WTC11 (cell line): ENCODE measurements around the gene NKAIN2. TPM values are rescaled to one million over a fixed set of nuclear protein-coding genes. Genes with fewer than 3 reads are reported as not detected.

Experiments used
- ATAC-seq: fragments of 200-7000 bp; cut with Tn5 transposase; 2 replicates; pipeline ENCODE4 v1.10.0; 2021; ENCODE audit warnings: mild to moderate bottlenecking, moderate library complexity
- CTCF ChIA-PET: fragments of 300-600 bp; sonication (Branson Sonifier 250); formaldehyde crosslinking; loops from one replicate; lab custom pipeline; 2021; ENCODE audit warnings: antibody characterized with exemption; lab: Charles Lee
- POLR2A ChIA-PET: fragments of 350-600 bp; sonication (Branson Sonifier 250); formaldehyde crosslinking; loops from one replicate; lab custom pipeline; 2021; ENCODE audit warnings: antibody characterized with exemption; lab: Charles Lee
- DNase-seq: peaks from one replicate; pipeline ENCODE4 v3.0.0; 2021; ENCODE audit warnings: low spot score
- H3K27ac Mint-ChIP-seq: 2 replicates; pipeline ENCODE4 v1.8.0; 2021; ENCODE audit warnings: mixed read lengths
- H3K27me3 Mint-ChIP-seq: 2 replicates; pipeline ENCODE4 v1.8.0; 2021; ENCODE audit warnings: low read depth, mild to moderate bottlenecking, moderate library complexity, mixed read lengths
- H3K36me3 Mint-ChIP-seq: 2 replicates; pipeline ENCODE4 v1.8.0; 2021; ENCODE audit warnings: mixed read lengths
- H3K4me1 Mint-ChIP-seq: 2 replicates; pipeline ENCODE4 v1.8.0; 2022; ENCODE audit warnings: mixed read lengths
- H3K4me3 Mint-ChIP-seq: 2 replicates; pipeline ENCODE4 v1.8.0; 2021; ENCODE audit warnings: mild to moderate bottlenecking, moderate library complexity, mixed read lengths
- H3K9me3 Mint-ChIP-seq: 2 replicates; pipeline ENCODE4 v1.8.0; 2021; ENCODE audit warnings: mixed read lengths
- CREB1 ChIP-seq: sonication (generic); formaldehyde crosslinking; IDR thresholded peaks from 2 replicates; pipeline ENCODE4 v1.8.0; 2023; ENCODE audit warnings: mild to moderate bottlenecking, missing genetic modification reagents
- FOXK1 ChIP-seq: sonication (generic); formaldehyde crosslinking; IDR thresholded peaks from 2 replicates; pipeline ENCODE4 v1.8.0; 2022; ENCODE audit warnings: mild to moderate bottlenecking, moderate library complexity, missing genetic modification reagents
- IRF2 ChIP-seq: sonication (generic); formaldehyde crosslinking; IDR thresholded peaks from 2 replicates; pipeline ENCODE4 v1.8.0; 2022; ENCODE audit warnings: low read depth, missing genetic modification reagents, borderline replicate concordance
- KAT7 ChIP-seq: sonication (generic); formaldehyde crosslinking; IDR thresholded peaks from 2 replicates; pipeline ENCODE4 v1.8.1; 2023; ENCODE audit warnings: missing genetic modification reagents, mild to moderate bottlenecking, borderline replicate concordance
- MYBL2 ChIP-seq: sonication (generic); formaldehyde crosslinking; IDR thresholded peaks from 2 replicates; pipeline ENCODE4 v1.8.1; 2023; ENCODE audit warnings: mild to moderate bottlenecking, moderate library complexity, missing genetic modification reagents
- NFATC4 ChIP-seq: fragments of 250-450 bp; sonication (Bioruptor Pico); IDR thresholded peaks from 2 replicates; pipeline ENCODE4 v1.9.0; 2021; ENCODE audit warnings: mild to moderate bottlenecking
- NFYB ChIP-seq: sonication (generic); formaldehyde crosslinking; conservative IDR thresholded peaks from 2 replicates; pipeline ENCODE4 v1.8.0; 2022; ENCODE audit warnings: low read depth, missing genetic modification reagents
- PRRX2 ChIP-seq: fragments of 250-450 bp; sonication (Bioruptor Pico); IDR thresholded peaks from 2 replicates; pipeline ENCODE4 v1.8.0; 2021; ENCODE audit warnings: mild to moderate bottlenecking
- TP53 ChIP-seq: sonication (generic); formaldehyde crosslinking; IDR thresholded peaks from 2 replicates; pipeline ENCODE4 v1.8.1; 2023; ENCODE audit warnings: mild to moderate bottlenecking, missing genetic modification reagents
- total RNA-seq: library from RNA; stranded (reverse); gene quantifications from 3 replicates; pipeline ENCODE4 v1.2.3, GENCODE V29; 2021
- TF ChIP-seq, protein P1 (sequence below): fragments of 250-450 bp; sonication (Bioruptor Pico); IDR thresholded peaks from 2 replicates; pipeline ENCODE4 v1.9.0; 2021; ENCODE audit warnings: mild to moderate bottlenecking
- TF ChIP-seq, protein P2 (sequence below): fragments of 250-450 bp; sonication (Bioruptor Pico); conservative IDR thresholded peaks from 2 replicates; pipeline ENCODE4 v1.9.0; 2021; ENCODE audit warnings: mild to moderate bottlenecking
- TF ChIP-seq, protein P3 (sequence below): fragments of 250-450 bp; sonication (Bioruptor Pico); IDR thresholded peaks from 2 replicates; pipeline ENCODE4 v1.9.0; 2021; ENCODE audit warnings: mild to moderate bottlenecking
- TF ChIP-seq, protein P4 (sequence below): sonication (generic); formaldehyde crosslinking; IDR thresholded peaks from 2 replicates; pipeline ENCODE4 v1.8.1; 2022; ENCODE audit warnings: mild to moderate bottlenecking, moderate library complexity, missing genetic modification reagents
- TF ChIP-seq, protein P5 (sequence below): sonication (generic); formaldehyde crosslinking; conservative IDR thresholded peaks from 2 replicates; pipeline ENCODE4 v1.8.1; 2023; ENCODE audit warnings: mild to moderate bottlenecking, low read depth, missing genetic modification reagents, moderate library complexity
- TF ChIP-seq, protein P6 (sequence below): sonication (generic); formaldehyde crosslinking; IDR thresholded peaks from 2 replicates; pipeline ENCODE4 v1.8.1; 2023; ENCODE audit warnings: mild to moderate bottlenecking, missing genetic modification reagents
- TF ChIP-seq, protein P7 (sequence below): fragments of 250-450 bp; sonication (Bioruptor Pico); IDR thresholded peaks from 2 replicates; pipeline ENCODE4 v2.1.2; 2022; ENCODE audit warnings: mild to moderate bottlenecking, moderate library complexity

The NKAIN2 gene
- total RNA-seq, 1 experiment from 2014 or later, result 0.33 TPM

DNA sequence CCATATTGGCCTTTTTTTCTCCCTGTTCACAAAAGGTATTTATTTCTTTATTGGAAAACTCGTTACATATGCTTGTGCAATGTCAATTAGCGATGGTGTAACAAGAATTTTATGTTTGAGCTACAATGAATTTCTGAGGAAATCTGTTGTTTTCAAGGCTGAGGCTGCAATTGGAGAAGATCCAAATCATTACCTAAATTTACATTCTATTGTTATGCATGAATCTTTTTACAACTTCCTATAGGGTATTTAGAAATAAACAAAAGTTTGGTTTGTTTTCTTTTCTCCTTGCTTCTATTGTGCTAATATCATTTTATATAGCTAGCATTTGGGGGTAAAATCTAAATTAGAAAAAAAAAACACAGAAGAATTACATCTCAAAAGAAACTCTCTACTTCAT is 34.7 kb upstream of the NKAIN2 start (continued):
- TF ChIP-seq, protein P1, sequence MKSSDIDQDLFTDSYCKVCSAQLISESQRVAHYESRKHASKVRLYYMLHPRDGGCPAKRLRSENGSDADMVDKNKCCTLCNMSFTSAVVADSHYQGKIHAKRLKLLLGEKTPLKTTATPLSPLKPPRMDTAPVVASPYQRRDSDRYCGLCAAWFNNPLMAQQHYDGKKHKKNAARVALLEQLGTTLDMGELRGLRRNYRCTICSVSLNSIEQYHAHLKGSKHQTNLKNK (CRISPR knock-in tag), result no peak
- TF ChIP-seq, protein P2, sequence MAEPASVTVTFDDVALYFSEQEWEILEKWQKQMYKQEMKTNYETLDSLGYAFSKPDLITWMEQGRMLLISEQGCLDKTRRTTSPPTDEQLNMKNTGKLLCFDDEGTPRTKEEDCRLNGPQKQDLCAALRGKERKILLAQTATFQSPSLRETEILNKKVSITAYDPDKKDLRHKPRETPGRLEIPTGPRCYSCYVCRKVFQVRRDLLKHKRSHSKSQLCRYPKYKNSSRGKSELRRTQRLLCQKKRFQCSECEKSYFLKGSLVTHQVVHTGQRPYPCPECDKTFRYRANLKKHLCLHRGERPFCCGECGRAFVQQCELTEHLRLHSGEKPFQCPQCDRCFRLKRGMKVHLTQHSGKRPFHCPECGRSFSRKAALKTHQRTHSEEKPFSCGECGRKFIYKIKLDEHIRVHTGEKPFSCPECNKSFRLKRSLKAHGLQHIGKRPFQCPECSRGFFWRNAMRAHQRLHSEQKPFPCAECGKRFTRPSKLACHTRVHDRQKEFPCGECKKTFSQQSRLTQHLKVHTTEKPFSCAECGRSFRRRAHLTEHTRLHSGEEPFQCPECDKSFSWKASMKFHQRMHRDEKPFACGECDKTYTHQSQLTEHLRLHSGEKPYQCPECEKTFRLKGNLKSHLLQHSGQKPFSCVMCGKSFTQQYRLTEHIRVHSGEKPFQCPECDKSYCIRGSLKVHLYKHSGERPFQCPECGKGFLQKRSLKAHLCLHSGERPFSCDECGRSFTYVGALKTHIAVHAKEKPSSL (CRISPR knock-in tag), result no peak
- TF ChIP-seq, protein P3, sequence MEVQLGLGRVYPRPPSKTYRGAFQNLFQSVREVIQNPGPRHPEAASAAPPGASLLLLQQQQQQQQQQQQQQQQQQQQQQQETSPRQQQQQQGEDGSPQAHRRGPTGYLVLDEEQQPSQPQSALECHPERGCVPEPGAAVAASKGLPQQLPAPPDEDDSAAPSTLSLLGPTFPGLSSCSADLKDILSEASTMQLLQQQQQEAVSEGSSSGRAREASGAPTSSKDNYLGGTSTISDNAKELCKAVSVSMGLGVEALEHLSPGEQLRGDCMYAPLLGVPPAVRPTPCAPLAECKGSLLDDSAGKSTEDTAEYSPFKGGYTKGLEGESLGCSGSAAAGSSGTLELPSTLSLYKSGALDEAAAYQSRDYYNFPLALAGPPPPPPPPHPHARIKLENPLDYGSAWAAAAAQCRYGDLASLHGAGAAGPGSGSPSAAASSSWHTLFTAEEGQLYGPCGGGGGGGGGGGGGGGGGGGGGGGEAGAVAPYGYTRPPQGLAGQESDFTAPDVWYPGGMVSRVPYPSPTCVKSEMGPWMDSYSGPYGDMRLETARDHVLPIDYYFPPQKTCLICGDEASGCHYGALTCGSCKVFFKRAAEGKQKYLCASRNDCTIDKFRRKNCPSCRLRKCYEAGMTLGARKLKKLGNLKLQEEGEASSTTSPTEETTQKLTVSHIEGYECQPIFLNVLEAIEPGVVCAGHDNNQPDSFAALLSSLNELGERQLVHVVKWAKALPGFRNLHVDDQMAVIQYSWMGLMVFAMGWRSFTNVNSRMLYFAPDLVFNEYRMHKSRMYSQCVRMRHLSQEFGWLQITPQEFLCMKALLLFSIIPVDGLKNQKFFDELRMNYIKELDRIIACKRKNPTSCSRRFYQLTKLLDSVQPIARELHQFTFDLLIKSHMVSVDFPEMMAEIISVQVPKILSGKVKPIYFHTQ (CRISPR knock-in tag), result no peak
- TF ChIP-seq, protein P4, sequence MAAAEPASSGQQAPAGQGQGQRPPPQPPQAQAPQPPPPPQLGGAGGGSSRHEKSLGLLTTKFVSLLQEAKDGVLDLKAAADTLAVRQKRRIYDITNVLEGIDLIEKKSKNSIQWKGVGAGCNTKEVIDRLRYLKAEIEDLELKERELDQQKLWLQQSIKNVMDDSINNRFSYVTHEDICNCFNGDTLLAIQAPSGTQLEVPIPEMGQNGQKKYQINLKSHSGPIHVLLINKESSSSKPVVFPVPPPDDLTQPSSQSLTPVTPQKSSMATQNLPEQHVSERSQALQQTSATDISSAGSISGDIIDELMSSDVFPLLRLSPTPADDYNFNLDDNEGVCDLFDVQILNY (CRISPR knock-in tag), result no peak
- TF ChIP-seq MYBL2 (CRISPR knock-in tag) (no peak), NFATC4 (CRISPR knock-in tag) (no peak), TP53 (CRISPR knock-in tag) (no peak), NFYB (CRISPR knock-in tag) (no peak)
- TF ChIP-seq, protein P5, sequence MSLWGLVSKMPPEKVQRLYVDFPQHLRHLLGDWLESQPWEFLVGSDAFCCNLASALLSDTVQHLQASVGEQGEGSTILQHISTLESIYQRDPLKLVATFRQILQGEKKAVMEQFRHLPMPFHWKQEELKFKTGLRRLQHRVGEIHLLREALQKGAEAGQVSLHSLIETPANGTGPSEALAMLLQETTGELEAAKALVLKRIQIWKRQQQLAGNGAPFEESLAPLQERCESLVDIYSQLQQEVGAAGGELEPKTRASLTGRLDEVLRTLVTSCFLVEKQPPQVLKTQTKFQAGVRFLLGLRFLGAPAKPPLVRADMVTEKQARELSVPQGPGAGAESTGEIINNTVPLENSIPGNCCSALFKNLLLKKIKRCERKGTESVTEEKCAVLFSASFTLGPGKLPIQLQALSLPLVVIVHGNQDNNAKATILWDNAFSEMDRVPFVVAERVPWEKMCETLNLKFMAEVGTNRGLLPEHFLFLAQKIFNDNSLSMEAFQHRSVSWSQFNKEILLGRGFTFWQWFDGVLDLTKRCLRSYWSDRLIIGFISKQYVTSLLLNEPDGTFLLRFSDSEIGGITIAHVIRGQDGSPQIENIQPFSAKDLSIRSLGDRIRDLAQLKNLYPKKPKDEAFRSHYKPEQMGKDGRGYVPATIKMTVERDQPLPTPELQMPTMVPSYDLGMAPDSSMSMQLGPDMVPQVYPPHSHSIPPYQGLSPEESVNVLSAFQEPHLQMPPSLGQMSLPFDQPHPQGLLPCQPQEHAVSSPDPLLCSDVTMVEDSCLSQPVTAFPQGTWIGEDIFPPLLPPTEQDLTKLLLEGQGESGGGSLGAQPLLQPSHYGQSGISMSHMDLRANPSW, result no peak
- TF ChIP-seq, protein P6, sequence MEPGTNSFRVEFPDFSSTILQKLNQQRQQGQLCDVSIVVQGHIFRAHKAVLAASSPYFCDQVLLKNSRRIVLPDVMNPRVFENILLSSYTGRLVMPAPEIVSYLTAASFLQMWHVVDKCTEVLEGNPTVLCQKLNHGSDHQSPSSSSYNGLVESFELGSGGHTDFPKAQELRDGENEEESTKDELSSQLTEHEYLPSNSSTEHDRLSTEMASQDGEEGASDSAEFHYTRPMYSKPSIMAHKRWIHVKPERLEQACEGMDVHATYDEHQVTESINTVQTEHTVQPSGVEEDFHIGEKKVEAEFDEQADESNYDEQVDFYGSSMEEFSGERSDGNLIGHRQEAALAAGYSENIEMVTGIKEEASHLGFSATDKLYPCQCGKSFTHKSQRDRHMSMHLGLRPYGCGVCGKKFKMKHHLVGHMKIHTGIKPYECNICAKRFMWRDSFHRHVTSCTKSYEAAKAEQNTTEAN, result no peak
- TF ChIP-seq, all 79 proteins: peak for 0

DNA sequence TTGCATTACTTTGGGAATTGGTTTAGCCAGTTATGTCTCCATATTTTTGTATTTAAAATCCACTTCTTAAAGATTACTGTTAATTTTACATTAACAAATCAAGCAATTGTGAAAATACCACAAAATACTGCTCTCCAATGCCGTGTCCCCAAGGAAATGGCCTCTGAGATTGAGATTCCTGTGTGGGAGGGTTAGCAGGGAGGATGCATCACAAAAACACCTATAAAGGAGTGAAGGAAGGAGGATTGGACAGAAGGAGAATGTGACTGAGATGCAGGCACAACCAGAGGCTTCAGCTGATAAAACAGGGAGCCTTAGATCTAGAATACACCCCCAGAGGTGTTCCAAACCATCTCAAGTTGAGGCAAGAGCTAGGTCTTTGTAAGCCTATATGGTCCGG is 34.2 kb upstream of the NKAIN2 start:
- no peaks in the 10 kb centered on the region for H3K27me3 Mint-ChIP-seq
- ChIA-PET POLR2A (no interaction called here), CTCF (interaction anchor here (0.6 to 1.9 kb wide), 2 partner anchors 33 to 54 kb away, joined by 3 to 7 read pairs; no protein-coding TSS in a partner anchor)
- no peaks in the 10 kb centered on the region for H3K36me3 Mint-ChIP-seq
- H3K4me3 Mint-ChIP-seq, result no peak overlapping the region
- peaks cover 37% of the 10 kb centered on the region for H3K4me1 Mint-ChIP-seq
- 0 out of 2 replicates have a peak, but pooled peaks cover 7% of the 10 kb centered on the region for H3K9me3 Mint-ChIP-seq
- peak overlapping the region; percentile 86 for H3K27ac Mint-ChIP-seq
- ATAC-seq (peak; percentile 72), DNase-seq (no peak)
- no peak for TF ChIP-seq IRF2 (CRISPR knock-in tag)
- TF ChIP-seq FOXK1 (CRISPR knock-in tag), result no peak
- no peak for TF ChIP-seq CREB1 (CRISPR knock-in tag)
- no peak for TF ChIP-seq KAT7 (CRISPR knock-in tag)
- TF ChIP-seq, protein P7, sequence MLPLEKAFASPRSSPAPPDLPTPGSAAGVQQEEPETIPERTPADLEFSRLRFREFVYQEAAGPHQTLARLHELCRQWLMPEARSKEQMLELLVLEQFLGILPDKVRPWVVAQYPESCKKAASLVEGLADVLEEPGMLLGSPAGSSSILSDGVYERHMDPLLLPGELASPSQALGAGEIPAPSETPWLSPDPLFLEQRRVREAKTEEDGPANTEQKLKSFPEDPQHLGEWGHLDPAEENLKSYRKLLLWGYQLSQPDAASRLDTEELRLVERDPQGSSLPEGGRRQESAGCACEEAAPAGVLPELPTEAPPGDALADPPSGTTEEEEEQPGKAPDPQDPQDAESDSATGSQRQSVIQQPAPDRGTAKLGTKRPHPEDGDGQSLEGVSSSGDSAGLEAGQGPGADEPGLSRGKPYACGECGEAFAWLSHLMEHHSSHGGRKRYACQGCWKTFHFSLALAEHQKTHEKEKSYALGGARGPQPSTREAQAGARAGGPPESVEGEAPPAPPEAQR, result no peak
- TF ChIP-seq PRRX2 (CRISPR knock-in tag), result no peak
